B cell (primary cell): ENCODE results near the gene TMEM18. TPM values are rescaled to one million over a fixed set of nuclear protein-coding genes. Genes with fewer than 3 reads are reported as not detected.

Source experiments
- ATAC-seq: fragments of 200-7000 bp; cut with Tn5 transposase; one replicate; pipeline ENCODE4 v1.10.0; 2021; ENCODE audit warnings: low read depth, mild to moderate bottlenecking, moderate number of reproducible peaks, moderate library complexity
- CTCF ChIA-PET: fragments of 350-600 bp; sonication (Branson Sonifier 250); formaldehyde crosslinking; loops from one replicate; lab custom pipeline; 2021; ENCODE audit warnings: antibody characterized with exemption, inconsistent platforms; lab: Charles Lee
- POLR2A ChIA-PET: fragments of 350-600 bp; sonication (Branson Sonifier 250); formaldehyde crosslinking; loops from one replicate; lab custom pipeline; 2021; ENCODE audit warnings: antibody characterized with exemption; lab: Charles Lee
- DNase-seq: peaks from one replicate; pipeline ENCODE4 v3.0.0; 2013
- H2AFZ ChIP-seq: 2 replicates; pipeline ENCODE4 v1.6.1; 2012; ENCODE audit warnings: mild to moderate bottlenecking, low read depth, low read length; ENCODE audit not compliant: insufficient read depth, poor library complexity, severe bottlenecking
- H3K27ac ChIP-seq, 2 donors: 1 replicate in 1 of 2; 2 replicates in 1 of 2; pipeline ENCODE4 v1.5.1; 2012 to 2013; ENCODE audit warnings: low read length in 2 of 2, mild to moderate bottlenecking in 2 of 2, moderate library complexity in 1 of 2
- H3K27me3 ChIP-seq, 4 experiments: fragments of 200-600 bp in 1 of 4; sonication (generic) in 1 of 4; replicated peaks in 1 of 4; 1 replicate in 2 of 4; 2 replicates in 2 of 4; pipeline versions ENCODE4 v1.6.1 to v1.7.0; 2013 to 2016; ENCODE audit warnings: low read length in 3 of 4, mild to moderate bottlenecking in 2 of 4, mixed read lengths in 1 of 4, moderate library complexity in 1 of 4; ENCODE audit not compliant: insufficient read depth in 4 of 4, control insufficient read depth in 3 of 4; ENCODE audit errors: control extremely low read depth in 1 of 4
- H3K36me3 ChIP-seq, 2 experiments: replicated peaks in 1 of 2; 1 replicate in 1 of 2; 2 replicates in 1 of 2; pipeline versions ENCODE4 v1.6.1 to v1.7.1; 2013; ENCODE audit warnings: low read length in 1 of 2; ENCODE audit not compliant: insufficient read depth in 2 of 2, control insufficient read depth in 1 of 2; ENCODE audit errors: control extremely low read depth in 1 of 2, extremely low read depth in 1 of 2
- H3K4me1 ChIP-seq, 2 donors: fragments of 200-600 bp in 1 of 2; sonication (generic) in 1 of 2; 1 replicate in 1 of 2; 2 replicates in 1 of 2; pipeline versions ENCODE4 v1.5.1 to v1.6.1; 2013 to 2017; ENCODE audit warnings: low read length in 2 of 2; ENCODE audit not compliant: control insufficient read depth in 2 of 2, insufficient read depth in 2 of 2
- H3K4me2 ChIP-seq: replicated peaks from 2 replicates; pipeline ENCODE3; 2012; ENCODE audit warnings: mild to moderate bottlenecking, low read depth, low read length; ENCODE audit not compliant: poor library complexity, severe bottlenecking
- H3K4me3 ChIP-seq, 5 experiments: fragments of 200-600 bp in 1 of 5; sonication (generic) in 1 of 5; 1 replicate in 3 of 5; 2 replicates in 2 of 5; pipeline versions ENCODE4 v1.5.1 to v1.7.0; 2011 to 2016; ENCODE audit warnings: low read length in 4 of 5, mild to moderate bottlenecking in 4 of 5, low read depth in 2 of 5, control low read depth in 1 of 5, moderate library complexity in 1 of 5; ENCODE audit not compliant: insufficient read depth in 1 of 5; ENCODE audit errors: control extremely low read depth in 1 of 5, extremely low read depth in 1 of 5
- H3K79me2 ChIP-seq: fragments of 200-600 bp; sonication (generic); one replicate; pipeline ENCODE4 v1.6.0; 2016; ENCODE audit warnings: low read length; ENCODE audit not compliant: control insufficient read depth, insufficient read depth
- H3K9ac ChIP-seq: fragments of 200-600 bp; sonication (generic); 2 replicates; pipeline ENCODE4 v1.6.1; 2017; ENCODE audit warnings: mild to moderate bottlenecking, low read length, moderate library complexity
- H3K9me3 ChIP-seq, 3 donors: one replicate each; pipeline versions ENCODE4 v1.6.1 to v1.7.1; 2013; ENCODE audit warnings: low read length in 2 of 3; ENCODE audit not compliant: control insufficient read depth in 2 of 3, insufficient read depth in 1 of 3; ENCODE audit errors: control extremely low read depth in 1 of 3
- H4K20me1 ChIP-seq: 2 replicates; pipeline ENCODE4 v1.6.0; 2012; ENCODE audit warnings: mild to moderate bottlenecking, low read length; ENCODE audit not compliant: insufficient read depth, control insufficient read depth, poor library complexity, severe bottlenecking
- H3K27ac Mint-ChIP-seq: one replicate; pipeline ENCODE4 v1.8.0; 2021; ENCODE audit warnings: mixed read lengths
- H3K27me3 Mint-ChIP-seq: one replicate; pipeline ENCODE4 v1.8.0; 2021; ENCODE audit warnings: mixed read lengths
- H3K4me1 Mint-ChIP-seq: one replicate; pipeline ENCODE4 v1.8.0; 2021; ENCODE audit warnings: mixed read lengths
- H3K4me3 Mint-ChIP-seq: one replicate; pipeline ENCODE4 v1.8.0; 2021; ENCODE audit warnings: mixed read lengths
- H3K9me3 Mint-ChIP-seq: one replicate; pipeline ENCODE4 v1.8.0; 2022; ENCODE audit warnings: mixed read lengths; ENCODE audit not compliant: insufficient read depth
- EZH2 ChIP-seq: IDR thresholded peaks from 2 replicates; pipeline ENCODE4 v1.6.1; 2012; ENCODE audit warnings: borderline replicate concordance, low read depth, mild to moderate bottlenecking, moderate library complexity, low read length; ENCODE audit not compliant: insufficient read depth, poor library complexity, severe bottlenecking
- WGBS: methylation state at CpG from one replicate; pipeline ENCODE4 v1.1.5; 2013; ENCODE audit warnings: missing lambda C conversion rate; ENCODE audit not compliant: insufficient coverage; 5-methylcytosine and 5-hydroxymethylcytosine counted together
- intact Hi-C: fragments of 100-400 bp; cut with micrococcal nuclease; formaldehyde crosslinking; loops from one replicate; pipeline ENCODE4 v1.10.0; 2022
- polyA plus RNA-seq: library from polyadenylated mRNA; depleted of rRNA; stranded (reverse); fragments of >200 nt; gene quantifications from 2 replicates; pipeline ENCODE4 v1.2.3, GENCODE V29; 2012
- total RNA-seq, 2 donors: library from RNA; stranded (reverse); fragments of 120-200 nt in 1 of 2; gene quantifications; 1 replicate in 1 of 2; 2 replicates in 1 of 2; pipeline versions ENCODE4 v1.2.3 to v1.2.4, GENCODE V29; 2013 to 2022
- TF ChIP-seq, protein P1 (sequence below): fragments of 200-600 bp; IDR thresholded peaks from one replicate; pipeline ENCODE4 v1.8.0; 2022; ENCODE audit warnings: antibody characterized with exemption, mild to moderate bottlenecking

TMEM18 gene
- total and polyA plus RNA-seq, 2 donors (not counting 1 experiment from before 2014, with no cell fraction given) = 14.4 to 38.5 TPM

DNA sequence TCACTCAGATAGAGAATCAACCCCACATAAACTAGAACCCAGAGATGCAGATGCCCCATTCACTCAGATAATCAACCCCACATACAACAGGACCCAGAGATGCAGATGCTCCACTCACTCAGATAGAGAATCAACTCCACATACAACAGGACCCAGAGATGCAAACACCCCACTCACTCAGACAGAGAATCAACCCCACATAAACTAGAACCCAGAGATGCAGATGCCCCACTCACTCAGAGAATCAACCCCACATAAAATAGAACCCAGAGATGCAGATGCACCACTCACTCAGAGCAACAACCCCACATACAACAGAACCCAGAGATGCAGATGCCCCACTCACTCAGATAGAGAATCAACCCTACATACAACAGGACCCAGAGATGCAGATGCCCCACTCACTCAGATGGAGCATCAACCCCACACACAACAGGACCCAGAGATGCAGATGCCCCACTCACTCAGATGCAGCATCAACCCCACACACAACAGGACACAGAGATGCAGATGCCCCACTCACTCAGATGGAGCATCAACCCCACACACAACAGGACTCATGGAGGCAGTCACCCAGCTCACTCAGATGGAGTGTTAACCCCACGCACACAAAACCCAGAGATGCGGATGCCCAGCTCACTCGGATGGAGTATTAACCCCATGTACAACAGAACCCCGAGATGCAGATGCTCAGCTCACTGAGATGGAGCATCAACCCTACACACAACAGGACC, 11.7 kb downstream of the TMEM18 start:
- ChIA-PET CTCF (no interaction called here), POLR2A (no interaction called here)
- Mint-ChIP-seq H3K4me1 (peaks cover 14% of the 10 kb centered on the region), H3K9me3 (peaks cover 12% of the 10 kb centered on the region), H3K4me3 (no peak overlapping the region), H3K27me3 (no peaks in the 10 kb centered on the region), H3K27ac (no peak overlapping the region)
- no peak for DNase-seq
- TF ChIP-seq, protein P1, sequence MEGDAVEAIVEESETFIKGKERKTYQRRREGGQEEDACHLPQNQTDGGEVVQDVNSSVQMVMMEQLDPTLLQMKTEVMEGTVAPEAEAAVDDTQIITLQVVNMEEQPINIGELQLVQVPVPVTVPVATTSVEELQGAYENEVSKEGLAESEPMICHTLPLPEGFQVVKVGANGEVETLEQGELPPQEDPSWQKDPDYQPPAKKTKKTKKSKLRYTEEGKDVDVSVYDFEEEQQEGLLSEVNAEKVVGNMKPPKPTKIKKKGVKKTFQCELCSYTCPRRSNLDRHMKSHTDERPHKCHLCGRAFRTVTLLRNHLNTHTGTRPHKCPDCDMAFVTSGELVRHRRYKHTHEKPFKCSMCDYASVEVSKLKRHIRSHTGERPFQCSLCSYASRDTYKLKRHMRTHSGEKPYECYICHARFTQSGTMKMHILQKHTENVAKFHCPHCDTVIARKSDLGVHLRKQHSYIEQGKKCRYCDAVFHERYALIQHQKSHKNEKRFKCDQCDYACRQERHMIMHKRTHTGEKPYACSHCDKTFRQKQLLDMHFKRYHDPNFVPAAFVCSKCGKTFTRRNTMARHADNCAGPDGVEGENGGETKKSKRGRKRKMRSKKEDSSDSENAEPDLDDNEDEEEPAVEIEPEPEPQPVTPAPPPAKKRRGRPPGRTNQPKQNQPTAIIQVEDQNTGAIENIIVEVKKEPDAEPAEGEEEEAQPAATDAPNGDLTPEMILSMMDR = no peak
- no peak for TF ChIP-seq EZH2
- no peak overlapping the region for H3K9ac ChIP-seq
- peaks cover 8 to 58% of the 10 kb centered on the region in 2 experiments for H3K36me3 ChIP-seq
- no peaks in the 10 kb centered on the region for H3K27me3 ChIP-seq
- no peak overlapping the region for H2AFZ ChIP-seq
- H3K27ac ChIP-seq = no peak overlapping the region
- H3K4me1 ChIP-seq = peaks cover 8 to 18% of the 10 kb centered on the region in 2 donors
- ATAC-seq = no peak
- H3K4me2 ChIP-seq = no peak overlapping the region
- peaks cover 0 to 21% (median 13%) of the 10 kb centered on the region in 3 donors for H3K9me3 ChIP-seq
- no peaks in the 10 kb centered on the region for H4K20me1 ChIP-seq
- H3K4me3 ChIP-seq = no peak overlapping the region
- intact Hi-C loops = no loop called here
- H3K79me2 ChIP-seq = no peaks in the 10 kb centered on the region
- WGBS = 98% methylated on average over 4 of the region's 4 CpGs

DNA sequence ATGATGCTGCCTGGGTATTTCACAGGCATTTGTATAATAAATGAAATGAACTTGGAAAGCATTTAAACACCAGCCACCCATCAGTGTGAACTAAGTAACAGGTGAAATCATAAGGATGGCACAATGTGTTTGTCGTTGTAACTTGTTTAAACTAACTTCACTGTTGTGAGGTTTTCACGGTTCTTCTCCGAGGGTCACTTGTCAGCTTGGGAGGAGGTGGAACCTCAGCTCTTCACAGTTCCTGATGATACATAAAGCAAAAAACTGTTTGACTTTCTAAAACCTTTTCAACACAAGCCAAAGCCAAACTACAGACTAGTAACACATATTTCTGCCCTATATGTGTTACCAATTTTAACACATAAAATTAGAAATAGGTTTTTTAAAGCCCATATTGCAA, 13.1 kb downstream of the TMEM18 start:
- H3K79me2 ChIP-seq = no peaks in the 10 kb centered on the region
- H4K20me1 ChIP-seq = no peaks in the 10 kb centered on the region
- no peak overlapping the region for H3K4me3 ChIP-seq
- intact Hi-C loops = no loop called here
- H3K9me3 ChIP-seq = peaks cover 0 to 21% (median 13%) of the 10 kb centered on the region in 3 donors
- H3K9ac ChIP-seq = no peak overlapping the region
- CTCF ChIA-PET = interaction anchor here (1.1 kb wide), 1 partner anchor 133 kb away, joined by 3 read pairs; no protein-coding TSS in a partner anchor
- no peak for TF ChIP-seq EZH2
- TF ChIP-seq, protein P1 = no peak
- Mint-ChIP-seq H3K4me1 (peaks cover 14% of the 10 kb centered on the region), H3K9me3 (peaks cover 12% of the 10 kb centered on the region), H3K27me3 (peaks cover 3% of the 10 kb centered on the region), H3K4me3 (no peak overlapping the region), H3K27ac (no peak overlapping the region)
- POLR2A ChIA-PET = no interaction called here
- H3K4me2 ChIP-seq = no peak overlapping the region
- no peak overlapping the region for H3K27ac ChIP-seq
- no peak for DNase-seq
- peaks cover 8 to 43% of the 10 kb centered on the region in 2 experiments for H3K36me3 ChIP-seq
- no peak overlapping the region for H2AFZ ChIP-seq
- peaks cover 8 to 18% of the 10 kb centered on the region in 2 donors for H3K4me1 ChIP-seq
- no CpG with 5 or more reads among the region's 3 CpGs for WGBS
- H3K27me3 ChIP-seq = no peaks in the 10 kb centered on the region
- ATAC-seq = no peak
